ENCODE measurements around the gene EML4.

Gene EML4

GRCh38 chr2:42225573-42225972 is 56.4 kb downstream of the EML4 start:
- TF ChIP-seq, protein P1, sequence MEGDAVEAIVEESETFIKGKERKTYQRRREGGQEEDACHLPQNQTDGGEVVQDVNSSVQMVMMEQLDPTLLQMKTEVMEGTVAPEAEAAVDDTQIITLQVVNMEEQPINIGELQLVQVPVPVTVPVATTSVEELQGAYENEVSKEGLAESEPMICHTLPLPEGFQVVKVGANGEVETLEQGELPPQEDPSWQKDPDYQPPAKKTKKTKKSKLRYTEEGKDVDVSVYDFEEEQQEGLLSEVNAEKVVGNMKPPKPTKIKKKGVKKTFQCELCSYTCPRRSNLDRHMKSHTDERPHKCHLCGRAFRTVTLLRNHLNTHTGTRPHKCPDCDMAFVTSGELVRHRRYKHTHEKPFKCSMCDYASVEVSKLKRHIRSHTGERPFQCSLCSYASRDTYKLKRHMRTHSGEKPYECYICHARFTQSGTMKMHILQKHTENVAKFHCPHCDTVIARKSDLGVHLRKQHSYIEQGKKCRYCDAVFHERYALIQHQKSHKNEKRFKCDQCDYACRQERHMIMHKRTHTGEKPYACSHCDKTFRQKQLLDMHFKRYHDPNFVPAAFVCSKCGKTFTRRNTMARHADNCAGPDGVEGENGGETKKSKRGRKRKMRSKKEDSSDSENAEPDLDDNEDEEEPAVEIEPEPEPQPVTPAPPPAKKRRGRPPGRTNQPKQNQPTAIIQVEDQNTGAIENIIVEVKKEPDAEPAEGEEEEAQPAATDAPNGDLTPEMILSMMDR (conservative IDR thresholded peaks at IDR 0.05; ENCODE audit: low read length), result no peak
- no peak for DNase-seq (ENCODE audit: low read depth)

GRCh38 chr2:42227491-42227890 is 58.3 kb downstream of the EML4 start:
- DNase-seq (ENCODE audit: low read depth), result no peak
- TF ChIP-seq, protein P1 (conservative IDR thresholded peaks at IDR 0.05; ENCODE audit: low read length), result no peak
- H3K4me3 ChIP-seq (ENCODE audit: low read length), result no peak overlapping the region

More at GRCh38 chr2:42225573-42225972, 56.4 kb downstream of the EML4 start:
- H3K4me3 ChIP-seq (ENCODE audit: low read length), result no peak overlapping the region

- TF ChIP-seq, protein P1 (conservative IDR thresholded peaks at IDR 0.05; ENCODE audit: low read length), result no peak
- H3K4me3 ChIP-seq (ENCODE audit: low read length), result no peak overlapping the region
- no peak for DNase-seq (ENCODE audit: low read depth)
These were observed 58.9 kb downstream of the EML4 start for GRCh38 chr2:42228101-42228500.

- DNase-seq (ENCODE audit: low read depth), result no peak
- H3K4me3 ChIP-seq (ENCODE audit: low read length), result no peak overlapping the region
- TF ChIP-seq, protein P1 (conservative IDR thresholded peaks at IDR 0.05; ENCODE audit: low read length), result no peak
These were observed 60.8 kb downstream of the EML4 start for GRCh38 chr2:42229949-42230348.

GRCh38 chr2:42230891-42231290 is 61.7 kb downstream of the EML4 start:
- no peak overlapping the region for H3K4me3 ChIP-seq (ENCODE audit: low read length)
- TF ChIP-seq, protein P1 (conservative IDR thresholded peaks at IDR 0.05; ENCODE audit: low read length), result no peak
- no peak for DNase-seq (ENCODE audit: low read depth)

DNA sequence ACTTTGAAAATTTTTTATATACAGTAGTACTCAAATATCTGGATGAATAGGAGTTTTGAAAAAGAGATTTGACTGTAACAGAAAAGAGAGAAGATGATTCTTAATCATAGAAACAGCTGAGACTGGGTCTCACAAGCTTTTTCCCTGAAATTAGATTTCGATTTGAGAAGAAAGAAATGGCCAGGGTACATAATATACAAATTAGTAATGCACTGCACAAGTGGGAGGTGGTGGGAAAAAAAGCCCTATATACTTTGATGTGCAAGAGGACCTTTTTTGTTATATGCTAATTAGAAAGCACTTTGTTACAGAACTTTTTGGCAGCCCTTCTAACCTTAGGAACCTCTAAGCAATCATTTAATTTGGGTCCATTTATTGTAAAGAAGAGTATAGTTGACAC is 62.9 kb downstream of the EML4 start:
- H3K4me3 ChIP-seq (ENCODE audit: low read length), result no peak overlapping the region
- TF ChIP-seq, protein P1 (conservative IDR thresholded peaks at IDR 0.05; ENCODE audit: low read length), result no peak
- no peak for DNase-seq (ENCODE audit: low read depth)

GRCh38 chr2:42233976-42234441 is 64.9 kb downstream of the EML4 start:
- H3K4me3 ChIP-seq (ENCODE audit: low read length), result no peak overlapping the region
- peak; percentile 71 for DNase-seq (ENCODE audit: low read depth)
- TF ChIP-seq, protein P1 (conservative IDR thresholded peaks at IDR 0.05; ENCODE audit: low read length), result no peak
